ENCODE results near the gene ARSB.

Gene ARSB

GRCh38 chr5:78801413-78801812 is 183.7 kb downstream of the ARSB start:
- TF ChIP-seq ZFX (IDR thresholded peaks at IDR 0.05; ENCODE audit: borderline replicate concordance) (no peak), CTCF (IDR thresholded peaks at IDR 0.05) (no peak)
- no peak overlapping the region for H3K27ac ChIP-seq

- no peak overlapping the region for H3K27ac ChIP-seq
- TF ChIP-seq CTCF (IDR thresholded peaks at IDR 0.05) (no peak), ZFX (IDR thresholded peaks at IDR 0.05; ENCODE audit: borderline replicate concordance) (no peak)
These were observed 185.7 kb downstream of the ARSB start for GRCh38 chr5:78799266-78800017.

GRCh38 chr5:78798673-78799029 is 186.5 kb downstream of the ARSB start:
- no peak overlapping the region for H3K27ac ChIP-seq
- TF ChIP-seq ZFX (IDR thresholded peaks at IDR 0.05; ENCODE audit: borderline replicate concordance) (no peak), CTCF (IDR thresholded peaks at IDR 0.05) (no peak)

GRCh38 chr5:78797936-78798672 is 187.0 kb downstream of the ARSB start:
- no peak overlapping the region for H3K27ac ChIP-seq
- TF ChIP-seq CTCF (IDR thresholded peaks at IDR 0.05) (no peak), ZFX (IDR thresholded peaks at IDR 0.05; ENCODE audit: borderline replicate concordance) (no peak)

GRCh38 chr5:78795757-78796156 is 189.4 kb downstream of the ARSB start:
- H3K27ac ChIP-seq = no peak overlapping the region
- TF ChIP-seq CTCF (IDR thresholded peaks at IDR 0.05) = no peak
- TF ChIP-seq ZFX (IDR thresholded peaks at IDR 0.05; ENCODE audit: borderline replicate concordance) = no peak

GRCh38 chr5:78794693-78795215 is 190.4 kb downstream of the ARSB start:
- no peak for TF ChIP-seq ZFX (IDR thresholded peaks at IDR 0.05; ENCODE audit: borderline replicate concordance)
- no peak for TF ChIP-seq CTCF (IDR thresholded peaks at IDR 0.05)
- no peak overlapping the region for H3K27ac ChIP-seq

Measured in 22Rv1 (cell line).